Stimulated activated CD4-positive, alpha-beta T cell treated with anti-CD3 and anti-CD28 coated beads, Interleukin-1b, Interleukin-23, amount 100 ng/mL, for 24 hours (primary cell): ENCODE measurements around the gene TSPY8.
"Not testable (repeated sequence)": the region's sequence is repeated elsewhere in the genome, so short reads cannot be mapped to it uniquely, and the experiment has no call there.

ENCODE experiments used
- DNase-seq, 4 experiments: peaks; one replicate each; pipeline ENCODE4 v3.0.0-alpha.2; 2020; ENCODE audit warnings: low read depth in 4 of 4, low spot score in 1 of 4

The TSPY8 gene

DNA sequence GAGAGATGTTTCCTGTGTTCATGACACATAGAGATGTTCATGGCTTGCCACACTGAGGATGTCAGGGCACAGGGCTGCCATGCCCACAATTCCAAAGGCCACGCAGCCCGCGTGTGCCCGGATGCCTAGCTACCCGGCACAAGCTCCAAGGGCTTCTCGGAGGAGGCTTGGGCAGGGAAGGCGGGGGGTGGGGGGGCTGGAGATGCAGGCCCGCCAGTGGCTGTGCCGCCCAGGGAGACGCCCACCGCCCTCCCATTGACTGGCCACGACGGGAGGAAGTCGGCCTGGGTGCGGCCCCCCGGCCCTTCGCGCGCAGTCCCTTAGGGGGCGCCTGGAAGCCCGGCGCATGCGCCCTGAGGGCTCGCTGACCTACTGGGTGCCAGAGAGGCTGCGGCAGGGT, at the start of gene TSPY8:
Gene TSPY8 (plus strand): TSS at position 301 of the 400 bp plus-strand sequence. CDS start 46 bp downstream, at position 347.
- not testable (repeated sequence) for DNase-seq

- DNase-seq = no peak
Observed at GRCh38 chrY:9320996-9321395, 36.6 kb upstream of the TSPY8 start.

DNA sequence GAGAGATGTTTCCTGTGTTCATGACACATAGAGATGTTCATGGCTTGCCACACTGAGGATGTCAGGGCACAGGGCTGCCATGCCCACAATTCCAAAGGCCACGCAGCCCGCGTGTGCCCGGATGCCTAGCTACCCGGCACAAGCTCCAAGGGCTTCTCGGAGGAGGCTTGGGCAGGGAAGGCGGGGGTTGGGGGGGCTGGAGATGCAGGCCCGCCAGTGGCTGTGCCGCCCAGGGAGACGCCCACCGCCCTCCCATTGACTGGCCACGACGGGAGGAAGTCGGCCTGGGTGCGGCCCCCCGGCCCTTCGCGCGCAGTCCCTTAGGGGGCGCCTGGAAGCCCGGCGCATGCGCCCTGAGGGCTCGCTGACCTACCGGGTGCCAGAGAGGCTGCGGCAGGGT, 20.4 kb upstream of the TSPY8 start, which contains the start of gene TSPY4:
Gene TSPY4 (plus strand): TSS at position 301 of the 400 bp plus-strand sequence. CDS start 46 bp downstream, at position 347.
- DNase-seq = not testable (repeated sequence)

- not testable (repeated sequence) for DNase-seq
Observed at GRCh38 chrY:9396527-9396926, 38.9 kb downstream of the TSPY8 start.

- DNase-seq = not testable (repeated sequence)
Observed at GRCh38 chrY:9398121-9398520, 40.5 kb downstream of the TSPY8 start, which contains the start of gene TSPY3. Gene TSPY3 (plus strand): TSS chrY:9398421. CDS start chrY:9398467, 46 bp downstream.
